Measurements from ENCODE around the gene UMAD1.

DNA sequence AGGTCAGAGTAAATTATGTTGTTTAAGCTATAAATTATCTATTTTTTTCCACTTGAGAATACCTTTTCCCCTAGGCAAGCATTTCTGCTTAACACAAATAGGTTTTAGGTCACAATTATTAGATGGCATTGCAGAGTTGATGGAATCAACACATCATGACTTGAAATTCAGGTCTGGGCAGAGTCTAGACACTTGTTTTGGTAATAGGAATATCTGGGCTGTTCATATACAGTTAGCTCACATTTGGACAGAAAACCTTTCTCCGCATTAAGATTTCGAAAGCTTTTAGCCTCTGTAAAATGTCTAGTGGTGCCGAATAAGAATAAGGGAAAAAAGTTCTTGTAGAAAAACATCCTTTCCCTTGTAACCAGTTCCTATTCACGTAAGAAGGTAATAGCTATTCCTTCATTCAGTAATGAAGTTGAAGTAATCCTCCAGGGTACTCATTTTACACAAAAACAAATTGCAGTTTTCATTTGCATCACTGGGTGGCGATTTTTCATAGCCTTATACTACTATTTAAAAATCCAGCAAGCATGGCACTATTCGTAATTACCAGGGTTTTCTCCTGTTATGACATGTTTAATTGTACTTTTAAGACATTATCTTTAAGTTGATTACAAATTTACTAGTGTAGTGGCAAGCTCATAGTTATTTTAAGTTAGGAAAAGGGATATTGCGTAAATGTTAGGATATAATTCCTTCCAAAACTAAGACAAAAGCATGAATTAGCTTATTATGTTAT is 40.8 kb downstream of the UMAD1 start:
- TF ChIP-seq, protein P1, sequence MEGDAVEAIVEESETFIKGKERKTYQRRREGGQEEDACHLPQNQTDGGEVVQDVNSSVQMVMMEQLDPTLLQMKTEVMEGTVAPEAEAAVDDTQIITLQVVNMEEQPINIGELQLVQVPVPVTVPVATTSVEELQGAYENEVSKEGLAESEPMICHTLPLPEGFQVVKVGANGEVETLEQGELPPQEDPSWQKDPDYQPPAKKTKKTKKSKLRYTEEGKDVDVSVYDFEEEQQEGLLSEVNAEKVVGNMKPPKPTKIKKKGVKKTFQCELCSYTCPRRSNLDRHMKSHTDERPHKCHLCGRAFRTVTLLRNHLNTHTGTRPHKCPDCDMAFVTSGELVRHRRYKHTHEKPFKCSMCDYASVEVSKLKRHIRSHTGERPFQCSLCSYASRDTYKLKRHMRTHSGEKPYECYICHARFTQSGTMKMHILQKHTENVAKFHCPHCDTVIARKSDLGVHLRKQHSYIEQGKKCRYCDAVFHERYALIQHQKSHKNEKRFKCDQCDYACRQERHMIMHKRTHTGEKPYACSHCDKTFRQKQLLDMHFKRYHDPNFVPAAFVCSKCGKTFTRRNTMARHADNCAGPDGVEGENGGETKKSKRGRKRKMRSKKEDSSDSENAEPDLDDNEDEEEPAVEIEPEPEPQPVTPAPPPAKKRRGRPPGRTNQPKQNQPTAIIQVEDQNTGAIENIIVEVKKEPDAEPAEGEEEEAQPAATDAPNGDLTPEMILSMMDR (IDR thresholded peaks at IDR 0.05), result peak; percentile 93
- TF ChIP-seq FOXM1 (IDR thresholded peaks at IDR 0.05; ENCODE audit: low read depth) (no peak), SMC3 (IDR thresholded peaks at IDR 0.05; ENCODE audit: low read depth, low read length) (peak; percentile 88), MEF2A (IDR thresholded peaks at IDR 0.05; ENCODE audit: borderline replicate concordance, low read depth) (no peak), RFX5 (IDR thresholded peaks at IDR 0.05; ENCODE audit: low read length) (no peak; the same call in 1 of the 2 replicates), MAX (IDR thresholded peaks at IDR 0.05; ENCODE audit: low read depth) (no peak), JUND (IDR thresholded peaks at IDR 0.05) (no peak), YY1 (IDR thresholded peaks at IDR 0.05; ENCODE audit: low read depth) (no peak), TAF1 (IDR thresholded peaks at IDR 0.05; ENCODE audit: borderline replicate concordance, low read depth, low read length) (no peak)
